ENCODE data around the gene C18orf63.
"Not testable (repeated sequence)": the region's sequence is repeated elsewhere in the genome, so short reads cannot be mapped to it uniquely, and the experiment has no call there.

Gene C18orf63

DNA sequence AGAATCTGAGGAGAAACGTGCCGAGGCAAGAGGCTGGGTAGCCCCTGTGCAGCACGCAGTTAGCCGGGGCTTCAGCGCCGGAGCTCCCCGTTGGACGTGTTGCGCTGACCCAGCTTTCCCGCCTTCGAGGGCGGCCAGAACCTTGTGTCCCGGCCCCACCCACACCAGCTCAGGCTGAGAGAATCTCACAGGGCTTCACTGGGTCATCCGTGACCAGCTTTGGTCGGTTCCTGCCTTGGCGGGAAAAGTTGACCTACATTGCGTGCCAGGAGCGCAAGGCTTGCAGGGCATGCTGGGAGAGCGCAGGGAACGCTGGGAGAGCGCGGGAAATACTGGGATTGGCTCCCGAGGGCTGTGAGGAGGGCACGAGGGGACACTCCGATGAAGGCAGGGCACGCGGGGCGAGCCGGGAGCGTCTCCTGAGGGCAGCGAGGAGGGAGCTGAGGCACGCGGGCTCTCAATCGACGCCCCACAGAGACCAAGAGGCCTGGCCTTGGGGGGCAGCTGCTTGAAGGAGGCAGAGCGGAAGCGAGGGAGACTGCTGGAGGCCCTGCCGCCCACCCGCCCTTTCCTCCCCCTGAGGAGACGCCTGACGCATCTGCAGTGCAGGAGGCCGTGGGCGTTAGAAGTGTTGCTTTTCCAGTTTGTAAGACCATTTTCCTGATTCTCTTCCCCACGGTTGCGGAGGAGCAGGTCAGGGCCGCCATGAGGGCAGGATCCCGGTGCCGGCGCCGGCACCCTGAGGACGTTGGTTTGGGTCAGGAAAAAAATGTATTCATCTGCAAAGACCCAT is at the start of gene C18orf63:
C18orf63 (plus strand) TSS at position 376 of the 793 bp plus-strand sequence. CDS start 2,027 bp downstream, outside the sequence.
- DNase-seq = no peak

DNA sequence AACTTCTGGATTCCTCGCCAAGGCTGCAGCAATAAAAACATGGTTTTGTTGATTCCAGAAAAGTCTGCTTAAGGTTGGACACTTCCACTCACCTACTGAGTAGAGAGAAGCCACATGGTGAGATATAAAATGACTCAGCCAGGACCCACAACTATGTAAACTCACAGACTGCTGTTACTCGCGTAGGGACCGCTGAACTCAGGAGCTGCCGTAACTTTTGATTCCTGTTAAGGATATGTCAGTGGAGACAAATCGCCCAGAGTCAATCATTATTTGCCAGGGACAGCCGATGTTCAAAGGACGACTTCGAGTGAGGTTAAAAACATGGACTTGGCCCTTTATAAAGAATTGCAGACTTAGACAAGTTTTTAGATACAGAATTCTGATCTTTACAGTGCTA is 49.5 kb upstream of the C18orf63 start:
- no peak for DNase-seq

GRCh38 chr18:74268175-74268574 is 47.5 kb upstream of the C18orf63 start:
- DNase-seq = no peak

DNA sequence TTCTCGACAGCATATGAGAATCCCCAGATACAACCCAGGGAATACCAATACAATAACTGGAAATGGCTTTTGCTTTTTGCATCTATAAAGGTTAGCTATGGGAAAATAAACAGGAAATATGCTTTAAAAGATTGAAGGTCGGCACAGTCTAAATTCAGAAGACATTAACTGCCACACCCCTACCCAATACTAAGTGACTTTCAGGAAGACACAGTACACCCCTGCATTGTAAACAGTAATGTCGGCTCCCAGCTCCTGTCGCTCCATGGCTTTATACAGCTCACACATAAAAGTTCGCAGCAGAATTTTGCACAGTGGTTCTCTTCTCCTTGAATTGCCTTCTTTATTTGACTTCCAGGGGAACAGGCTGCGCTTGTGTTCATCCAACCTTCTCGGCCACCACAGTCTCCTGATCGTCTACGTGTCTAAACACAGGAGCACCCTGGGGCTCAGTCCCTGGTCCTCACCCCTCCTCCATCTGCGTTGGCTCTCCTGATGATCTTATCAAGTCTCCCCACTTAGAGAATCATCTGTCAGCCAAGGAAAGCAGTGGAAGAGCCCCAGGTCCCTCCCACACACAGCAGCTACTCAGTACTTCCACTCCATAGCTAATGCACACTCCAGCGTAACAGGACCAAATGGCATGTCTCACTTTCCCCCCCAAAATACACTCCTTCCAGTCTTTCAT is 46.6 kb upstream of the C18orf63 start:
- no peak for DNase-seq

DNA sequence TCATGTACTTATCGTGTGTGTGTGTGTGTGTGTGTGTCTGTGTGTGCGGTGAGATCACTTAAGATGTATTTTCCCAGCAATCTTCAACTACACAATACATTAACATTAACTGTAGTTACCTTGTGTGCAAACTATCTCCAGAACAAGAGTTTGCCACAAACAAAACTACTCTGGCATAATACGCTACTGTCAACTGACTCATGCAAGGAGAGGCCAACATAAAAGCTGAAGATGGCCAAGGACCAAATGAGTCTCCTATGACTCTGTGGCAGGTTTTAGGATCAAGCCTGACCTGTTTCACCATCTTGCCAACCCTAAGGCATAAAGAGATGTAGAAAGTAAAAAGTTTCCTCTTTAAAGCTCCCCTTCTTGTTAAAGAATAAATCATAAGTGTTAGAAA is 44.0 kb upstream of the C18orf63 start:
- DNase-seq = no peak

- DNase-seq = no peak
Measured at GRCh38 chr18:74273394-74273793, 42.2 kb upstream of the C18orf63 start.

DNA sequence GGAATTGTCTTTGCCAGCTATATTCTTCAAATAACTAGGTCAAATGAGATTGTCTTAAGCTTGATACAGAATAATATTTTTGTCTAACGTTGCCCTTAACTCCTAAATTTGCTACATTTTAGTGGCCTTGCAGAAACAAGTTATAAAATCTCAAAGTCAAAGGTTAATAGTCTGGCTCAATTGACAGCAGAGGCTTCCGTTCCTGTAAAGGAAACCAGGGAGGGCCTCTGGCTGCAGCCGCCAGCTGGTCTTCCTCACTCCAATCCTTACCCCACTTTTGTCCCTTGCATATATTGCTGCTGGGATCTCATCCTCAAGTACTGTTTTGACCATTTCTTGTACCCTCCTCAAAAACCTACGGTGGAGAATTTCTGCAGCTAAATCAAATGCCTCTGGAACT is 40.9 kb upstream of the C18orf63 start:
- no peak for DNase-seq

DNA sequence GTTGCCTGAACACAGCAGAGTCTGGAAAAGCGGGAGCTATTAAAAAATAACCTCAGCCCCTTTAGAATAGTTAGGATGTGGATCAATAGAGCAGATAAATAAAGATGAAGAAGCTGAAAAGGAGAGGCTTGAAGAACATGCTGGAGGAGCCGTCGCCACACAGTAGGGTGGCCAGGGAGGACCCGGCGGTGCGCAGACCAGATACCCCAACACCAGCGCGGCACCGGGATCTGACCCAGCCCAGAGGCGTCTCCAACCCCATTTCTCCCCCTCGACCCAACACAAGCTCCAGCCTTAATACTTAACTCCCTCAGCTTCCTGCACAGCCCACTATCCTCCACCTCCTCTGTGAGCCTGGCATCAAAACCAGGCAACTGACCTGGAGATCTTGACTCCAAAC is 39.9 kb upstream of the C18orf63 start:
- no peak for DNase-seq

- DNase-seq = no peak
Measured at GRCh38 chr18:74276609-74277008, 39.0 kb upstream of the C18orf63 start.

DNA sequence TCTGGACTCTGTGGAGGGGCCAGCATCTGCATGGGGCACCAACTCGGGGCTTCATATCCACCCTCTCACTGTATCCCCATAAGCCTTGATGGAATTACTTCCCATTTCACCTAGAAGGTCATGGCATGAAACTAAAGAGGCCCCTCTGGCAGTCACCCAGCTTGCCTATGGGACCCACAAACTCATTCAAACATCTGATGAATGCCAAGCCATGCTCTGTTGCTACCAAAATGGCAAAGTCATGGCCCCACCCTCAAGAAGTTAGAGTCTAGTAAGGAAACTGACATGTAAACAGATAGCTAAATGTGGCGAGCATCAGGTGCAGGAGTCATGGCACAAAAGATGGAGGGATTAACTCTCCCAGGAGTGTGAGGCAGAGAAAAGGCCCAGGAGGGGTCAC is 38.3 kb upstream of the C18orf63 start:
- DNase-seq = no peak

DNA sequence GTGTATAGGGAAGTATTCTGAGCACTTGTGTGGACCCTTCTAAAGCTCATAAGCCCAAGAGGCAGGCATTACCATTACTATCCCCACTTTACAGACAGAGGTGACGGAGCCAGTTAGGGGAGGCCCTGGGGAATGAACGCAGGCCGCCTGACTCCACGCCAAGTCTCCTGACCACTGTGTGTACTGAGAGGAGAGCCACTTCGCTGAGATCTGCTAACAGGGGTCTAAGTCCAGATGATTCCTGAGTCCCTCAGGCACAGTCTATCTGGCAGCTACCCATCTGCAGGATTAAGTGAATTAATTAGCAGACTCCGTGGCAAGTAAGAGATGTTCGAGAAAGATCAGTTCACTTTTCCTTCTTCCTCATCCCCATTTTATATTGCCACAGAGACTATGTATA is 37.6 kb upstream of the C18orf63 start:
- no peak for DNase-seq

- DNase-seq = no peak
Measured at GRCh38 chr18:74278983-74279382, 36.7 kb upstream of the C18orf63 start.

DNA sequence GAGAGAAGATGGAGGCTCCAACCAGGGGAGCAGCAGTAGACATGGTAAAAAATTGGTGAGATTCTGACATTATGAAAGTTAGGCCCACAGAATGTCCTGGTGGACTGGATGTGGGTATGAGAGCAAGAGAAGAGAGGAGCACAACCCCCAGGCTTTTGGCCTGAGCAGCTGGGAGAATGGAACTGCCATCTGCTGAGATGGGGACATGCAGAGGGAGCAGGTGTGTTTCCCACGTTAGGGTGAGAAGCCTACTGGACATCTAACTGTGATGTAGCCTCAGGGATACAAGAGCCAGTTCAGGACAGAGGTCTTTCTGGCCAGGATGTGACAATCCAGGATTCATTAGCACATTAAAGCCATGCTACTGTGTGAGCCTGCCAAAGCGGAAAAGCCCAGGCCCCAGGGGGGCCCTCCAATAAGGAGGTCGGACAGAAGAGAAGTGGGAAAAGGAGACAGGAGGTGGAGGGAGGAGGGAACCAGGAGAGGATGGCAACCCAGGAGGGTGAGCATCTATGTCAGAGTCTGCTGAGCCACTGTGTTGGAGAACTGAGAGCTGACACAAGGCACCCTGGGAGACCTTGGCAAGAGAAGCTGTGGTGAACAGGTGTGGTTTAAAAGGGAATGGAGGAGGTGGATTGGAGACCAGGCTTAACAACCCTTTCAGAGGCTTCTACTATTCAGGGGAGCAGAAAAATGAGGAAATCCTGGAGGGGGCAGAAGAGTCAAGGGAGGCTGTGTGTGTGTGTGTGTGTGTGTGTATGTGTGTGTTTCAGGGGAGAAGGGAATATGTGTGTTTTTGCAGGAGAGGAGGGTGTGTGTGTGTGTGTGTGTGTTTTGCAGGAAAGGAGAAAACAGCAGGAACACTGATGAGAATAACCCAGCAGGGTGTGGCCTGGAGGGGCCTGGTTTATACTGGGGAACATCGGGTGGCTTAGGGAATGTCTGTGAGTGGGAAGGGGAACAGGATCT is 34.3 kb upstream of the C18orf63 start:
- DNase-seq = peak; percentile 14

DNA sequence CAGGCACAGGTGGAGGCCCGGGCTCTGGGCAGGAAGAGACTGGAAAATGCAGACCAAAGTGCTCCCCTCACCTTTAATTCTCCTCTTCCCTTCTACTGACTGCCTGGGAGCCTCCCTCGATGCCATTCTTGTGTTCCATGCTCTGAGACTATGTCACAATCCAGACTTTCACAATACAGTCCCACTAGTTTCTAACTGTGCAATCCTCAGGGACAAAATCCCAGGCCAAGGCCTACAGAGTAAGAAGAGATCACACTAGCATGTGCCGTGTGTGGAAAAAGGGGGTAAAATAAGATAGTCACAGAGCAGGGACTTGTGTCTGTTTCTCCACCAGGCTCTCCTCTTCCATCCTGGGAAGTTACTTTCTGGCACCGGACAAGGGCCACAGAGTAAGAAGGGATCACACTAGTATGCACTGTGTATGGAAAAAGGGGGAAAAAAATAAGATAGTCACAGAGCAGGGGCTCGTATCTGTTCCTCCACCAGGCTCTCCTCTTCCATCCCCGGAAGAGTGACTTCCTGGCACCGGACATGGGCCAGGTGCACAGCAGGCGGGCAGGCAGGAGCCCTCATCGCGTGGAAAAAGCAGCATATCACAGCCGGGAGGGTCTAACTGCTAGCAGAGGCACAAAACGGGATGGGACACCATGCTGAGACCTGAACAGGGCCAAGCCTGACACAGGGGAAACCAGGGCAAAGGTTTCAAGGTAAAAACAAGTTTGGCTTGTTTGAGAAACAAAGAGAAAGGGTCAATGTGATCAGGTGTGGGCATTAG is 33.5 kb upstream of the C18orf63 start:
- no peak for DNase-seq

GRCh38 chr18:74282755-74283554 is 32.7 kb upstream of the C18orf63 start:
- no peak for DNase-seq

GRCh38 chr18:74283646-74284045 is 32.0 kb upstream of the C18orf63 start:
- DNase-seq = no peak

DNA sequence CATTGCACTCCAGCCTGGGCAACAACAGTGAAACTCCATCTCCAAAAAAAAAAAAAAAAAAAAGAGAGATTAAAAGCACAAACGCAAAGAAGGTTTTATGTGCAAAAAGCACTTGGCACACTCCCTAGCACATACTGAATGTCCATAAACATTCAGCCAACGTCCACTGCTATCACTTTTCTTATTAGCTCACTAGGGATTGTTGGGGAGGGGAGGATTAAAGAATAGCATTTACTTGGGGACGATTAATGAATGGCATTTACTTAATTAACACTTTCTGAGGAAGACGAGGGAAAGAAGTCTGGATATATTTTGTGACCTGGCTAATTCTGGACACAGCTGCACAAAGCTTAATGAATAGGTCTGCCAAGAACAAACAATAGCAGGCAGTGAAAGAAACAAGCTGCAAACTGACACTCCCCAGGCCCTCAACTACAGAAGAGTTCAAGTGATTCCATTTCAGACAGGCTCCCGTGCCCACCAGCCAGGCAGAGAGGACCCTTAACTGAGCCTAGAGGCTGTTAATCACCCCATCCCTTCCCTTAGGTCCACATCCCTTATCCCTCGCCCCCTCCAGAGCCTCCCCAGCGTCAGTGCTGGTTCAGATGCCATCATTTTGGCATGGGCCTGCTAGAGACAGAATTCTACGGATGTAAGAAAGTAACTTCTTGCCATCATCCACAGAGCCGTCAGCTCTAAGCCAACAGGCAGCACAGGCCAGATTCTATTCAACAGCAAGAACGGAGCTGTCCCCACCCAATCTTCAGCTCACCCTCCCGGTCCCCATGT is 31.3 kb upstream of the C18orf63 start:
- DNase-seq = peak; percentile 29

DNA sequence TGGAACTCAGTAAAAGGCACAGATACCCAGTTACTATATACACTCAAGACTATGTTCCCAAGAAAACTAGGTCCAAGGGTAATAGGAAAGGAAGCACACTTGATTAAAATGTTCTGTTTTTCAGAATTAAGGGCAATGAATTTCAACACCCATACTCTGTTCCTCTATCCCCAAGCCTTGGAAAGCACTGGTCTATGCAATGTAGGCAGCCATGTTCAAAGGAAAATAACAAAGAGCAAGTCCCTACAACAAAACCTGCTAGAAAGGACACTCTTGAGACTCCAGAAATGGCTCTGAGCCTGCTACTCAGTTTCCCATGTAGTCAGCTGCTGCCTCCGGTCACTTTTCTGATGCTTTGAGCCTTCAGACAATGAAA is 30.7 kb upstream of the C18orf63 start:
- DNase-seq = no peak

- DNase-seq = not testable (repeated sequence)
Measured at GRCh38 chr18:74285583-74285982, 30.1 kb upstream of the C18orf63 start.

DNA sequence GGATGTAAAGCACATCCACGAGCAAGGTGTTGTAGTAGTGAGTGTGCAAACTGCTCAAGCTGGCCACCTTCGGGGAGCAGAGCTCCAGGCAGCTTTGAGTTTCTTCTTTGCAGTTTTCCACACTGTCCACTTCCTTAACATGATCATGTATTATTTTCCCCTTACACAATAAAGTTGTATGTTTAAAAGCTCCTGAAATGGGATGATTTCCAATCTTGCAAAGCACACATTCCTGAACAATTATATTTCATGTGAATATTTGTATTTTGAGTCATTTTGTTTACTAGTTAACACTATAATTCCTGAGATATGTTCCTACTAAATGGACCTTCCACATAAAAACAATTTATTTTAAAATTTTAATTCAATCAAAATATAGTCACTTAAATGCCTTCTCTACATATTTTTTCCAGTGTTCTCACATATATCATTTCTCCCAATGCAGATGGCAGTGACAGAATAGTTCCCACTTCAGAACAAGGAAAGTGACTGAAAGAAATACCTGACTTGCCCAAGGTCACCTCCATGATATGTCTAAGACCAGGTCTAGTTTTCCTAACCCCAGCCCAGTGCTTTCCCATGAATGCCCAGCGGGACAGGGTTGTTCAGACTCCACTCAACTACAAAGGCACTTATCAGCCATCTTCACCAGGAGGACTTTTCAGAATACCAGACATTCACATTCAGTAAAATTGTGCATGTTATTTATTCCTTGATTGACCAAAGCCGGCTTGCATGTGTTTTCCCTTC is 29.4 kb upstream of the C18orf63 start:
- DNase-seq = no peak
